ENCODE results near the gene FAM193A. TPM values are rescaled to one million over a fixed set of nuclear protein-coding genes. Genes with fewer than 3 reads are reported as not detected.
A peak's percentile ranks its signal among the peaks of the same experiment; 100 is the strongest.
"Not testable (repeated sequence)": the region's sequence is repeated elsewhere in the genome, so short reads cannot be mapped to it uniquely, and the experiment has no call there.

FAM193A gene
- polyA plus RNA-seq, 5 donors, result 26.0 to 32.8 (median 26.7) TPM

- DNase-seq, result no peak
Observed at GRCh38 chr4:2608291-2608690, 71.8 kb downstream of the FAM193A start.

GRCh38 chr4:2615821-2616220 lies 79.4 kb downstream of the FAM193A start:
- no peak for DNase-seq

GRCh38 chr4:2617955-2618354 lies 81.5 kb downstream of the FAM193A start:
- DNase-seq, result no peak

- not testable (repeated sequence) for DNase-seq
Observed at GRCh38 chr4:2618729-2619128, 82.3 kb downstream of the FAM193A start.

GRCh38 chr4:2619459-2619858 lies 83.0 kb downstream of the FAM193A start:
- no peak for DNase-seq

- DNase-seq, result no peak
Observed at GRCh38 chr4:2621419-2621818, 85.0 kb downstream of the FAM193A start.

- no peak for DNase-seq
Observed at GRCh38 chr4:2623442-2623841, 87.0 kb downstream of the FAM193A start.

GRCh38 chr4:2624782-2625530 lies 88.5 kb downstream of the FAM193A start:
- peak; percentile 18 to 31 for DNase-seq

GRCh38 chr4:2626231-2626630 lies 89.8 kb downstream of the FAM193A start:
- no peak for DNase-seq

GRCh38 chr4:2630556-2631273 lies 94.3 kb downstream of the FAM193A start:
- no peak for DNase-seq

GRCh38 chr4:2634014-2634413 lies 97.6 kb downstream of the FAM193A start:
- DNase-seq, result no peak

- DNase-seq, result no peak
Observed at GRCh38 chr4:2636331-2636730, 99.9 kb downstream of the FAM193A start.

- DNase-seq, result not testable (repeated sequence)
Observed at GRCh38 chr4:2636994-2637393, 100.5 kb downstream of the FAM193A start.

- DNase-seq, result no peak
Observed at GRCh38 chr4:2637956-2638552, 101.6 kb downstream of the FAM193A start.

GRCh38 chr4:2638730-2639129 lies 102.3 kb downstream of the FAM193A start:
- DNase-seq, result no peak

- DNase-seq, result no peak
Observed at GRCh38 chr4:2642968-2643367, 106.5 kb downstream of the FAM193A start.

- DNase-seq, result no peak
Observed at GRCh38 chr4:2643555-2643954, 107.1 kb downstream of the FAM193A start.

- DNase-seq, result no peak
Observed at GRCh38 chr4:2646396-2647149, 110.1 kb downstream of the FAM193A start.

- no peak for DNase-seq
Observed at GRCh38 chr4:2647403-2648158, 111.1 kb downstream of the FAM193A start.

- DNase-seq, result no peak
Observed at GRCh38 chr4:2648159-2648814, 111.8 kb downstream of the FAM193A start.

- no peak for DNase-seq
Observed at GRCh38 chr4:2649604-2650114, 113.2 kb downstream of the FAM193A start.
